K562 (cell line): ENCODE data around the gene BRPF1. TPM values are rescaled to one million over a fixed set of nuclear protein-coding genes. Genes with fewer than 3 reads are reported as not detected.

Experiments used
- E2F1 ChIP-seq: sonication (generic); formaldehyde crosslinking; IDR thresholded peaks from 2 replicates; pipeline ENCODE4 v1.8.1; 2023; ENCODE audit warnings: mild to moderate bottlenecking, missing genetic modification reagents, moderate library complexity
- FOXK1 ChIP-seq: sonication (generic); formaldehyde crosslinking; IDR thresholded peaks from 2 replicates; pipeline ENCODE4 v1.8.0; 2022; ENCODE audit warnings: missing genetic modification reagents, mild to moderate bottlenecking, borderline replicate concordance
- L3MBTL2 ChIP-seq: fragments of 450-650 bp; IDR thresholded peaks from 2 replicates; pipeline ENCODE4 v1.6.1; 2016; ENCODE audit warnings: mild to moderate bottlenecking, moderate library complexity
- SIN3A ChIP-seq, 2 experiments: fragments of 150-350 bp in 1 of 2; IDR thresholded peaks; 2 replicates each; pipeline ENCODE4 v1.6.1; 2011 to 2016; ENCODE audit warnings: borderline replicate concordance in 2 of 2, low read depth in 2 of 2, low read length in 2 of 2, mild to moderate bottlenecking in 2 of 2, moderate library complexity in 2 of 2; ENCODE audit not compliant: control insufficient read depth in 1 of 2
- SIRT6 ChIP-seq: IDR thresholded peaks from one replicate; pipeline ENCODE4 v1.6.1; 2012; ENCODE audit warnings: low read depth, mild to moderate bottlenecking, control low read depth, inconsistent platforms, low read length, moderate library complexity
- ZBTB2 ChIP-seq: fragments of 450-650 bp; IDR thresholded peaks from 2 replicates; pipeline ENCODE4 v1.6.1; 2016; ENCODE audit warnings: antibody characterized with exemption
- ZFX ChIP-seq: sonication (generic); formaldehyde crosslinking; IDR thresholded peaks from 2 replicates; pipeline ENCODE4 v1.8.0; 2022; ENCODE audit warnings: mild to moderate bottlenecking, missing genetic modification reagents, moderate library complexity
- ZNF431 ChIP-seq: sonication (generic); formaldehyde crosslinking; IDR thresholded peaks from 2 replicates; pipeline ENCODE4 v1.8.0; 2022; ENCODE audit warnings: mild to moderate bottlenecking, missing genetic modification reagents
- ZNF589 ChIP-seq: fragments of 200-800 bp; sonication (Bioruptor generic); IDR thresholded peaks from 2 replicates; pipeline ENCODE4 v1.6.1; 2016; ENCODE audit warnings: low read depth, missing genetic modification characterization, missing compliant biosample characterization
- polyA plus RNA-seq, 8 experiments: library from polyadenylated mRNA; depleted of rRNA in 4 of 8; stranded (reverse) in 5 of 8; unstranded in 3 of 8; fragments of >200 nt; fragmentation: Nextera tagmentation in 2 of 8; fragmentation: Illumina TruSeq in 1 of 8; extraction: Ambion mirVana in 2 of 8; extraction: Trizol in 1 of 8; gene quantifications; 2 replicates each; pipeline versions ENCODE4 v1.2.1 to v1.2.3, GENCODE V29; 2011 to 2014; ENCODE audit warnings: inconsistent platforms in 1 of 8, missing spikeins in 1 of 8
- total RNA-seq, 7 experiments: library from RNA; depleted of rRNA in 6 of 7; stranded (reverse); fragments of >200 nt in 6 of 7; fragmentation: Illumina TruSeq in 2 of 7; extraction: Trizol in 2 of 7; gene quantifications; 2 replicates each; pipeline versions ENCODE4 v1.2.1 to v1.2.3, GENCODE V29; 2011 to 2021; ENCODE audit warnings: low replicate concordance in 1 of 7
- TF ChIP-seq, protein P1 (sequence below), 2 experiments: fragments of 200-800 bp in 1 of 2; sonication (Bioruptor generic) in 1 of 2; sonication (generic) in 1 of 2; formaldehyde crosslinking in 1 of 2; IDR thresholded peaks in 1 of 2; conservative IDR thresholded peaks in 1 of 2; 2 replicates each; pipeline versions ENCODE4 v1.5.0 to v1.6.1; 2016 to 2020; ENCODE audit warnings: missing compliant biosample characterization in 1 of 2, missing genetic modification characterization in 1 of 2, missing genetic modification reagents in 1 of 2
- TF ChIP-seq, protein P2 (sequence below): fragments of 250-450 bp; sonication (Bioruptor Pico); IDR thresholded peaks from 2 replicates; pipeline ENCODE4 v1.5.0; 2021
- TF ChIP-seq, protein P3 (sequence below), 2 experiments: IDR thresholded peaks; 2 replicates each; pipeline ENCODE4 v1.6.1; 2012; ENCODE audit warnings: improper control_type of control experiment in 2 of 2, low read depth in 2 of 2, low read length in 2 of 2, borderline replicate concordance in 1 of 2
- TF ChIP-seq, protein P4 (sequence below): sonication (generic); formaldehyde crosslinking; IDR thresholded peaks from 2 replicates; pipeline ENCODE4 v1.8.0; 2022; ENCODE audit warnings: mild to moderate bottlenecking, missing genetic modification reagents

BRPF1 gene
- total and polyA plus RNA-seq, 9 of the 15 experiments (the other 6 are each of a cell fraction or from before 2014, with no cell fraction given): 1.1 to 40.2 (median 23.5) TPM

- TF ChIP-seq, protein P1, sequence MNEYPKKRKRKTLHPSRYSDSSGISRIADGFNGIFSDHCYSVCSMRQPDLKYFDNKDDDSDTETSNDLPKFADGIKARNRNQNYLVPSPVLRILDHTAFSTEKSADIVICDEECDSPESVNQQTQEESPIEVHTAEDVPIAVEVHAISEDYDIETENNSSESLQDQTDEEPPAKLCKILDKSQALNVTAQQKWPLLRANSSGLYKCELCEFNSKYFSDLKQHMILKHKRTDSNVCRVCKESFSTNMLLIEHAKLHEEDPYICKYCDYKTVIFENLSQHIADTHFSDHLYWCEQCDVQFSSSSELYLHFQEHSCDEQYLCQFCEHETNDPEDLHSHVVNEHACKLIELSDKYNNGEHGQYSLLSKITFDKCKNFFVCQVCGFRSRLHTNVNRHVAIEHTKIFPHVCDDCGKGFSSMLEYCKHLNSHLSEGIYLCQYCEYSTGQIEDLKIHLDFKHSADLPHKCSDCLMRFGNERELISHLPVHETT (CRISPR knock-in tag; conservative IDR thresholded peaks at IDR 0.05 in 1 of 2, IDR thresholded peaks at IDR 0.05 in 1 of 2): peak in 1 of 2 experiments; percentile 9; a peak in 1 of 4 replicates
- TF ChIP-seq ZBTB2 (0 out of 2 replicates have a peak, but pooled peaks have one; percentile 20), ZNF431 (CRISPR knock-in tag) (0 out of 2 replicates have a peak, but pooled peaks have one; percentile 27), L3MBTL2 (0 out of 2 replicates have a peak, but pooled peaks have one; percentile 8), SIRT6 (peak; percentile 24), SIN3A (IDR thresholded peaks at IDR 0.05; ENCODE audit: borderline replicate concordance in 2 of 2, control insufficient read depth in 1 of 2, low read depth in 2 of 2, low read length in 2 of 2) (peak in 1 of 2 experiments; percentile 78; a peak in 1 of 4 replicates), E2F1 (0 out of 2 replicates have a peak, but pooled peaks have one; percentile 8), ZFX (CRISPR knock-in tag) (peak; percentile 90), ZNF589 (CRISPR knock-in tag) (no peak), FOXK1 (CRISPR knock-in tag) (peak; percentile 74)
- TF ChIP-seq, protein P2, sequence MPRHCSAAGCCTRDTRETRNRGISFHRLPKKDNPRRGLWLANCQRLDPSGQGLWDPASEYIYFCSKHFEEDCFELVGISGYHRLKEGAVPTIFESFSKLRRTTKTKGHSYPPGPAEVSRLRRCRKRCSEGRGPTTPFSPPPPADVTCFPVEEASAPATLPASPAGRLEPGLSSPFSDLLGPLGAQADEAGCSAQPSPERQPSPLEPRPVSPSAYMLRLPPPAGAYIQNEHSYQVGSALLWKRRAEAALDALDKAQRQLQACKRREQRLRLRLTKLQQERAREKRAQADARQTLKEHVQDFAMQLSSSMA (CRISPR knock-in tag): no peak
- TF ChIP-seq, protein P3, sequence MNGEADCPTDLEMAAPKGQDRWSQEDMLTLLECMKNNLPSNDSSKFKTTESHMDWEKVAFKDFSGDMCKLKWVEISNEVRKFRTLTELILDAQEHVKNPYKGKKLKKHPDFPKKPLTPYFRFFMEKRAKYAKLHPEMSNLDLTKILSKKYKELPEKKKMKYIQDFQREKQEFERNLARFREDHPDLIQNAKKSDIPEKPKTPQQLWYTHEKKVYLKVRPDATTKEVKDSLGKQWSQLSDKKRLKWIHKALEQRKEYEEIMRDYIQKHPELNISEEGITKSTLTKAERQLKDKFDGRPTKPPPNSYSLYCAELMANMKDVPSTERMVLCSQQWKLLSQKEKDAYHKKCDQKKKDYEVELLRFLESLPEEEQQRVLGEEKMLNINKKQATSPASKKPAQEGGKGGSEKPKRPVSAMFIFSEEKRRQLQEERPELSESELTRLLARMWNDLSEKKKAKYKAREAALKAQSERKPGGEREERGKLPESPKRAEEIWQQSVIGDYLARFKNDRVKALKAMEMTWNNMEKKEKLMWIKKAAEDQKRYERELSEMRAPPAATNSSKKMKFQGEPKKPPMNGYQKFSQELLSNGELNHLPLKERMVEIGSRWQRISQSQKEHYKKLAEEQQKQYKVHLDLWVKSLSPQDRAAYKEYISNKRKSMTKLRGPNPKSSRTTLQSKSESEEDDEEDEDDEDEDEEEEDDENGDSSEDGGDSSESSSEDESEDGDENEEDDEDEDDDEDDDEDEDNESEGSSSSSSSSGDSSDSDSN (IDR thresholded peaks at IDR 0.05; ENCODE audit: borderline replicate concordance in 1 of 2, low read depth in 2 of 2, low read length in 2 of 2): no peak
- TF ChIP-seq, protein P4, sequence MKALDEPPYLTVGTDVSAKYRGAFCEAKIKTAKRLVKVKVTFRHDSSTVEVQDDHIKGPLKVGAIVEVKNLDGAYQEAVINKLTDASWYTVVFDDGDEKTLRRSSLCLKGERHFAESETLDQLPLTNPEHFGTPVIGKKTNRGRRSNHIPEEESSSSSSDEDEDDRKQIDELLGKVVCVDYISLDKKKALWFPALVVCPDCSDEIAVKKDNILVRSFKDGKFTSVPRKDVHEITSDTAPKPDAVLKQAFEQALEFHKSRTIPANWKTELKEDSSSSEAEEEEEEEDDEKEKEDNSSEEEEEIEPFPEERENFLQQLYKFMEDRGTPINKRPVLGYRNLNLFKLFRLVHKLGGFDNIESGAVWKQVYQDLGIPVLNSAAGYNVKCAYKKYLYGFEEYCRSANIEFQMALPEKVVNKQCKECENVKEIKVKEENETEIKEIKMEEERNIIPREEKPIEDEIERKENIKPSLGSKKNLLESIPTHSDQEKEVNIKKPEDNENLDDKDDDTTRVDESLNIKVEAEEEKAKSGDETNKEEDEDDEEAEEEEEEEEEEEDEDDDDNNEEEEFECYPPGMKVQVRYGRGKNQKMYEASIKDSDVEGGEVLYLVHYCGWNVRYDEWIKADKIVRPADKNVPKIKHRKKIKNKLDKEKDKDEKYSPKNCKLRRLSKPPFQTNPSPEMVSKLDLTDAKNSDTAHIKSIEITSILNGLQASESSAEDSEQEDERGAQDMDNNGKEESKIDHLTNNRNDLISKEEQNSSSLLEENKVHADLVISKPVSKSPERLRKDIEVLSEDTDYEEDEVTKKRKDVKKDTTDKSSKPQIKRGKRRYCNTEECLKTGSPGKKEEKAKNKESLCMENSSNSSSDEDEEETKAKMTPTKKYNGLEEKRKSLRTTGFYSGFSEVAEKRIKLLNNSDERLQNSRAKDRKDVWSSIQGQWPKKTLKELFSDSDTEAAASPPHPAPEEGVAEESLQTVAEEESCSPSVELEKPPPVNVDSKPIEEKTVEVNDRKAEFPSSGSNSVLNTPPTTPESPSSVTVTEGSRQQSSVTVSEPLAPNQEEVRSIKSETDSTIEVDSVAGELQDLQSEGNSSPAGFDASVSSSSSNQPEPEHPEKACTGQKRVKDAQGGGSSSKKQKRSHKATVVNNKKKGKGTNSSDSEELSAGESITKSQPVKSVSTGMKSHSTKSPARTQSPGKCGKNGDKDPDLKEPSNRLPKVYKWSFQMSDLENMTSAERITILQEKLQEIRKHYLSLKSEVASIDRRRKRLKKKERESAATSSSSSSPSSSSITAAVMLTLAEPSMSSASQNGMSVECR (CRISPR knock-in tag): peak; percentile 83
Observed at GRCh38 chr3:9793161-9793781, 61.7 kb downstream of the BRPF1 start (continued).
